Smooth muscle cell (in vitro differentiated cells): ENCODE results near the gene CREB3. TPM values are rescaled to one million over a fixed set of nuclear protein-coding genes. Genes with fewer than 3 reads are reported as not detected.

ENCODE experiments used
- DNase-seq: peaks from one replicate; lab custom pipeline; 2025; ENCODE audit not compliant: unreplicated experiment; lab: John Stamatoyannopoulos, UW
- H2AFZ ChIP-seq: fragments of 200-600 bp; sonication (generic); 2 replicates; pipeline ENCODE4 v1.6.0; 2016; ENCODE audit warnings: antibody characterized with exemption, low read depth, mild to moderate bottlenecking
- H3F3A ChIP-seq: fragments of 200-600 bp; sonication (generic); 2 replicates; pipeline ENCODE4 v1.6.0; 2017; ENCODE audit warnings: antibody characterized with exemption, low read depth
- H3K27ac ChIP-seq: fragments of 200-600 bp; sonication (generic); 2 replicates; pipeline ENCODE4 v1.5.1; 2016; ENCODE audit warnings: low read depth, mild to moderate bottlenecking
- H3K27me3 ChIP-seq: fragments of 200-600 bp; sonication (generic); 2 replicates; pipeline ENCODE4 v1.6.1; 2016; ENCODE audit warnings: low read depth, mild to moderate bottlenecking
- H3K36me3 ChIP-seq: fragments of 200-600 bp; sonication (generic); 2 replicates; pipeline ENCODE4 v1.5.1; 2016; ENCODE audit warnings: low read depth
- H3K4me1 ChIP-seq: fragments of 200-600 bp; sonication (generic); 2 replicates; pipeline ENCODE4 v1.5.1; 2016; ENCODE audit warnings: low read depth
- H3K4me2 ChIP-seq: fragments of 200-600 bp; sonication (generic); 2 replicates; pipeline ENCODE4 v1.6.0; 2016; ENCODE audit warnings: mild to moderate bottlenecking
- H3K4me3 ChIP-seq: fragments of 200-600 bp; sonication (generic); 2 replicates; pipeline ENCODE4 v1.5.1; 2016; ENCODE audit warnings: mild to moderate bottlenecking
- H3K79me2 ChIP-seq: fragments of 200-600 bp; sonication (generic); 2 replicates; pipeline ENCODE4 v1.6.0; 2016; ENCODE audit warnings: low read depth, mild to moderate bottlenecking
- H3K9ac ChIP-seq: fragments of 200-600 bp; sonication (generic); 2 replicates; pipeline ENCODE4 v1.6.0; 2016; ENCODE audit warnings: low read depth
- H3K9me3 ChIP-seq: fragments of 200-600 bp; sonication (generic); replicated peaks from 2 replicates; pipeline ENCODE4 v1.5.1; 2016; ENCODE audit warnings: low read depth
- H4K20me1 ChIP-seq: fragments of 200-600 bp; sonication (generic); 2 replicates; pipeline ENCODE4 v1.6.0; 2016; ENCODE audit warnings: low read depth
- CTCF ChIP-seq: fragments of 200-600 bp; sonication (generic); IDR thresholded peaks from 2 replicates; pipeline ENCODE4 v1.5.1; 2017; ENCODE audit warnings: borderline replicate concordance, mild to moderate bottlenecking, antibody characterized with exemption; ENCODE audit not compliant: insufficient read depth, poor library complexity, severe bottlenecking
- WGBS: methylation state at CpG from one replicate; pipeline ENCODE4 v1.1.7; 2016; ENCODE audit warnings: low lambda C conversion rate; 5-methylcytosine and 5-hydroxymethylcytosine counted together
- polyA plus RNA-seq: library from polyadenylated mRNA; unstranded; fragments of >200 nt; fragmentation: Nextera tagmentation; extraction: Ambion mirVana; gene quantifications from 2 replicates; pipeline ENCODE4 v1.2.1, GENCODE V29; 2016
- total RNA-seq: library from RNA; depleted of rRNA; stranded (reverse); fragments of >200 nt; gene quantifications from 2 replicates; pipeline ENCODE4 v1.2.3, GENCODE V29; 2014

Gene CREB3
- total and polyA plus RNA-seq, 2 experiments from 2014 or later: 66.9 to 81.0 TPM

GRCh38 chr9:35685506-35685905, 47.0 kb upstream of the CREB3 start:
- Histone ChIP-seq H3K9ac (no peak overlapping the region), H2AFZ (no peak overlapping the region), H3K27me3 (no peaks in the 10 kb centered on the region), H3K4me2 (no peak overlapping the region), H4K20me1 (peaks cover 86% of the 10 kb centered on the region), H3K79me2 (peaks cover 35% of the 10 kb centered on the region), H3F3A (peaks cover 75% of the 10 kb centered on the region), H3K9me3 (no peaks in the 10 kb centered on the region), H3K36me3 (no peaks in the 10 kb centered on the region), H3K27ac (no peak overlapping the region), H3K4me3 (no peak overlapping the region), H3K4me1 (peaks cover 12% of the 10 kb centered on the region)
- no peak for TF ChIP-seq CTCF
- DNase-seq: no peak
- WGBS: 99% methylated on average over 13 of the region's 13 CpGs

GRCh38 chr9:35686222-35687203, 46.0 kb upstream of the CREB3 start:
- H3K9me3 ChIP-seq: no peaks in the 10 kb centered on the region
- no peaks in the 10 kb centered on the region for H3K36me3 ChIP-seq
- WGBS: 58% methylated on average over 11 of the region's 11 CpGs
- DNase-seq: no peak
- peaks cover 75% of the 10 kb centered on the region for H3F3A ChIP-seq
- H3K9ac ChIP-seq: no peak overlapping the region
- H3K27me3 ChIP-seq: no peaks in the 10 kb centered on the region
- peaks cover 82% of the 10 kb centered on the region for H4K20me1 ChIP-seq
- H3K4me2 ChIP-seq: peak overlapping the region; percentile 95
- H3K4me1 ChIP-seq: peaks cover 15% of the 10 kb centered on the region
- H2AFZ ChIP-seq: no peak overlapping the region
- H3K79me2 ChIP-seq: peaks cover 35% of the 10 kb centered on the region
- H3K4me3 ChIP-seq: no peak overlapping the region
- H3K27ac ChIP-seq: peak overlapping the region; percentile 35
- no peak for TF ChIP-seq CTCF

- WGBS: 75% methylated on average over 2 of the region's 2 CpGs
- H3K27ac ChIP-seq: peak overlapping the region; percentile 35
- DNase-seq: no peak
- no peaks in the 10 kb centered on the region for H3K9me3 ChIP-seq
- H4K20me1 ChIP-seq: peaks cover 74% of the 10 kb centered on the region
- TF ChIP-seq CTCF: no peak
- H3K4me1 ChIP-seq: peaks cover 18% of the 10 kb centered on the region
- H3K4me2 ChIP-seq: peak overlapping the region; percentile 95
- H3F3A ChIP-seq: peaks cover 73% of the 10 kb centered on the region
- H3K4me3 ChIP-seq: peak overlapping the region; percentile 70
- no peak overlapping the region for H3K9ac ChIP-seq
- H3K27me3 ChIP-seq: no peaks in the 10 kb centered on the region
- H2AFZ ChIP-seq: no peak overlapping the region
- H3K36me3 ChIP-seq: no peaks in the 10 kb centered on the region
- peaks cover 35% of the 10 kb centered on the region for H3K79me2 ChIP-seq
These were observed 45.2 kb upstream of the CREB3 start for GRCh38 chr9:35687306-35687705.
